ENCODE data around the gene EFCAB11. TPM values are rescaled to one million over a fixed set of nuclear protein-coding genes. Genes with fewer than 3 reads are reported as not detected.

The EFCAB11 gene
- total and polyA plus RNA-seq, 11 donors: 0.79 to 4.6 (median 3.3) TPM

- ATAC-seq: no peak
- no peak for DNase-seq
Observed at GRCh38 chr14:89748004-89748403, 206.5 kb downstream of the EFCAB11 start.

DNA sequence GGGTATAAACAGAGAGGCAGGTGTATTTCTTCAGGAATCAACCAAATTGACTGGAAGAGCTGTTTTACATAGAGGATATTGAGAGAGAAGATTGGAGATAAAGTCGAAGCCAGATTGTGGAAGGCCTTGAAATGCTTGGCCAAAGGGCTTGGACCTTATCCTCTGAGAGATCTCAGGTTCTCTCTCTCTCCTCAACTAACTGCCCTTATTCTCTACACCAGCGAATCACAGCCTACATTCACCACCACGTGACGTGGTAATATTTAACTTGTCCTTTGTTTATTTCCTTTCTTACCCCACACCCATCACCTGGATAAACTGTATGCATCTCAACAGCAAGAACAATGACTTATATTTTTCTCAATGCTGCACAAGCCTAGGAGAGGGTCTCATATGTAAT is 207.4 kb downstream of the EFCAB11 start:
- Histone ChIP-seq H3K4me3 (no peak overlapping the region), H3K9me3 (peaks cover 0 to 10% (median 0%) of the 10 kb centered on the region in 12 donors), H3K4me1 (peaks cover 0 to 20% (median 0%) of the 10 kb centered on the region in 12 donors), H3K27ac (no peak overlapping the region), H3K36me3 (no peaks in the 10 kb centered on the region), H3K27me3 (no peaks in the 10 kb centered on the region)
- WGBS, 4 donors: 89 to 95% (median 94%) methylated on average over 4 of the region's 4 CpGs
- no peak for ATAC-seq
- intact Hi-C loops (cut with DNase I): no loop called here
- no peak for TF ChIP-seq POLR2A (IDR thresholded peaks at IDR 0.05)
- TF ChIP-seq CTCF (IDR thresholded peaks at IDR 0.05): no peak
- no peak for DNase-seq

More at GRCh38 chr14:89748004-89748403, 206.5 kb downstream of the EFCAB11 start:
- Histone ChIP-seq H3K27me3 (no peaks in the 10 kb centered on the region), H3K9me3 (peaks cover 0 to 10% (median 0%) of the 10 kb centered on the region in 12 donors), H3K36me3 (no peaks in the 10 kb centered on the region), H3K4me1 (peaks cover 0 to 20% (median 0%) of the 10 kb centered on the region in 12 donors), H3K4me3 (no peak overlapping the region), H3K27ac (no peak overlapping the region)
- WGBS, 4 donors: 72 to 76% (median 75%) methylated on average over 5 of the region's 5 CpGs
- intact Hi-C loops (cut with DNase I): no loop called here
- TF ChIP-seq POLR2A (IDR thresholded peaks at IDR 0.05) (no peak), CTCF (IDR thresholded peaks at IDR 0.05) (no peak)

GRCh38 chr14:89746654-89747053 is 207.9 kb downstream of the EFCAB11 start:
- H3K36me3 ChIP-seq: no peaks in the 10 kb centered on the region

GRCh38 chr14:89746135-89746534 is 208.4 kb downstream of the EFCAB11 start:
- no peak overlapping the region for H3K4me3 ChIP-seq
- peaks cover 0 to 15% (median 0%) of the 10 kb centered on the region in 12 donors for H3K4me1 ChIP-seq
- H3K27ac ChIP-seq: no peak overlapping the region
- DNase-seq (no peak), ATAC-seq (no peak)
- intact Hi-C loops (cut with DNase I): no loop called here
- no peaks in the 10 kb centered on the region for H3K27me3 ChIP-seq
- TF ChIP-seq CTCF (IDR thresholded peaks at IDR 0.05): no peak
- no peak for TF ChIP-seq POLR2A (IDR thresholded peaks at IDR 0.05)
- H3K9me3 ChIP-seq: peaks cover 0 to 10% (median 0%) of the 10 kb centered on the region in 12 donors
- 73 to 84% (median 78%) methylated on average over 7 of the region's 7 CpGs for WGBS, 4 donors
- H3K36me3 ChIP-seq: no peaks in the 10 kb centered on the region

More at GRCh38 chr14:89746654-89747053, 207.9 kb downstream of the EFCAB11 start:
- Histone ChIP-seq H3K27ac (no peak overlapping the region), H3K9me3 (peaks cover 0 to 10% (median 0%) of the 10 kb centered on the region in 12 donors), H3K27me3 (no peaks in the 10 kb centered on the region), H3K4me3 (no peak overlapping the region), H3K4me1 (peaks cover 0 to 20% (median 0%) of the 10 kb centered on the region in 12 donors)
- ATAC-seq (no peak), DNase-seq (no peak)
- 82 to 89% (median 88%) methylated on average over 2 of the region's 2 CpGs for WGBS, 4 donors
- intact Hi-C loops (cut with DNase I): no loop called here
- TF ChIP-seq CTCF (IDR thresholded peaks at IDR 0.05) (no peak), POLR2A (IDR thresholded peaks at IDR 0.05) (no peak)

Other genes with a start within 250 kb of the EFCAB11 start
- gene TDP1, start 1.2 kb upstream of the EFCAB11 start, total RNA-seq: 1 to 10 TPM; 1.1 to 9.0 (median 4.1) TPM
- gene TDP1, start 1.2 kb upstream of the EFCAB11 start, polyA plus RNA-seq: 1 to 10 TPM; 1.0 to 5.5 TPM
- 10 to 100 TPM in 1 of 9 donors, 1 to 10 TPM in 5, under 1 TPM in 3; 0.16 to 10.7 (median 1.7) TPM for gene KCNK13, start 107.3 kb upstream of the EFCAB11 start, total RNA-seq
- gene KCNK13, start 107.3 kb upstream of the EFCAB11 start, polyA plus RNA-seq: under 1 TPM; 0.53 to 0.55 TPM